Keratinocyte (primary cell): ENCODE data around the gene CYP2E1. TPM values are rescaled to one million over a fixed set of nuclear protein-coding genes. Genes with fewer than 3 reads are reported as not detected.

ENCODE experiments used
- DNase-seq: peaks from one replicate; pipeline ENCODE4 v3.0.0-alpha.2; 2011; ENCODE audit warnings: low read depth, missing footprints, low spot score
- FAIRE-seq: peaks from 2 replicates; lab custom pipeline; 2011; peaks lifted over from hg19 to GRCh38; lab: Jason Lieb, UNC
- H2AFZ ChIP-seq: 2 replicates; pipeline ENCODE4 v1.6.0; 2012; ENCODE audit warnings: low read length, control low read depth, inconsistent platforms; ENCODE audit not compliant: control insufficient read depth
- H3K27ac ChIP-seq: 2 replicates; pipeline ENCODE4 v1.5.1; 2011; ENCODE audit warnings: low read length; ENCODE audit not compliant: control insufficient read depth, insufficient read depth
- H3K27me3 ChIP-seq: 3 replicates; pipeline ENCODE4 v1.6.0; 2011; ENCODE audit warnings: low read length; ENCODE audit not compliant: control insufficient read depth, insufficient read depth; ENCODE audit errors: extremely low read depth
- H3K36me3 ChIP-seq, 2 experiments: 2 replicates in 1 of 2; 3 replicates in 1 of 2; pipeline ENCODE4 v1.5.1; 2011; ENCODE audit warnings: low read length in 2 of 2, mild to moderate bottlenecking in 1 of 2; ENCODE audit not compliant: control insufficient read depth in 2 of 2, insufficient read depth in 2 of 2; ENCODE audit errors: extremely low read depth in 1 of 2
- H3K4me1 ChIP-seq: 3 replicates; pipeline ENCODE4 v1.5.1; 2011; ENCODE audit warnings: low read length; ENCODE audit not compliant: control insufficient read depth, insufficient read depth; ENCODE audit errors: extremely low read depth
- H3K4me2 ChIP-seq: 3 replicates; pipeline ENCODE4 v1.6.0; 2011; ENCODE audit warnings: low read depth, low read length; ENCODE audit not compliant: control insufficient read depth, insufficient read depth; ENCODE audit errors: extremely low read depth
- H3K4me3 ChIP-seq, 3 experiments: fragments of 200-600 bp in 1 of 3; sonication (generic) in 1 of 3; 2 replicates in 2 of 3; 3 replicates in 1 of 3; pipeline ENCODE4 v1.5.1; 2011 to 2016; ENCODE audit warnings: low read length in 3 of 3, mild to moderate bottlenecking in 3 of 3, control low read depth in 2 of 3, inconsistent platforms in 1 of 3, low read depth in 1 of 3, mixed read lengths in 1 of 3, mixed run types in 1 of 3, moderate library complexity in 1 of 3; ENCODE audit not compliant: control insufficient read depth in 2 of 3, insufficient read depth in 2 of 3; ENCODE audit errors: extremely low read depth in 1 of 3
- H3K79me2 ChIP-seq: 2 replicates; pipeline ENCODE4 v1.6.0; 2012; ENCODE audit warnings: low read length; ENCODE audit not compliant: control insufficient read depth, insufficient read depth
- H3K9ac ChIP-seq: 3 replicates; pipeline ENCODE4 v1.6.0; 2011; ENCODE audit warnings: low read length; ENCODE audit not compliant: control insufficient read depth, insufficient read depth; ENCODE audit errors: extremely low read depth
- H3K9me1 ChIP-seq: 3 replicates; pipeline ENCODE4 v1.6.0; 2011; ENCODE audit warnings: low read length; ENCODE audit not compliant: control insufficient read depth, insufficient read depth; ENCODE audit errors: extremely low read depth
- H3K9me3 ChIP-seq: 2 replicates; pipeline ENCODE4 v1.5.1; 2012; ENCODE audit warnings: low read depth, low read length; ENCODE audit not compliant: control insufficient read depth
- H4K20me1 ChIP-seq: 3 replicates; pipeline ENCODE4 v1.6.0; 2011; ENCODE audit warnings: low read length; ENCODE audit not compliant: control insufficient read depth, insufficient read depth; ENCODE audit errors: extremely low read depth
- CTCF ChIP-seq, 3 experiments: IDR thresholded peaks in 1 of 3; conservative IDR thresholded peaks in 1 of 3; optimal IDR thresholded peaks in 1 of 3; 2 replicates in 2 of 3; 3 replicates in 1 of 3; pipeline versions ENCODE3 to v1.5.1; 2011; ENCODE audit warnings: low read length in 3 of 3, mild to moderate bottlenecking in 3 of 3, moderate library complexity in 2 of 3, control low read depth in 1 of 3, inconsistent platforms in 1 of 3; ENCODE audit not compliant: insufficient read depth in 2 of 3; ENCODE audit errors: extremely low read depth in 1 of 3
- EZH2 ChIP-seq: IDR thresholded peaks from one replicate; pipeline ENCODE4 v1.6.1; 2012; ENCODE audit warnings: inconsistent platforms, mild to moderate bottlenecking, low read length, moderate library complexity
- dilution Hi-C: fragments of 300-500 bp; cut with MboI; formaldehyde crosslinking; loops from one replicate; pipeline ENCODE4 v1.7.0; 2020; ENCODE audit warnings: low sequenced_read_pairs; ENCODE audit not compliant: extremely low pct_ligation_motif_present
- polyA plus RNA-seq, 5 experiments: library from polyadenylated mRNA; depleted of rRNA in 3 of 5; stranded (reverse) in 3 of 5; stranded (forward) in 1 of 5; unstranded in 1 of 5; fragments of >200 nt; gene quantifications; 1 replicate in 1 of 5; 2 replicates in 3 of 5; 3 replicates in 1 of 5; pipeline versions ENCODE4 v1.2.1 to v1.2.3, GENCODE V29; 2011 to 2012; ENCODE audit warnings: missing spikeins in 2 of 5, low read depth in 1 of 5, low replicate concordance in 1 of 5

CYP2E1 gene
- polyA plus RNA-seq, 1 donor (not counting 4 experiments of a cell fraction or from before 2014, with no cell fraction given): 0.77 TPM

DNA sequence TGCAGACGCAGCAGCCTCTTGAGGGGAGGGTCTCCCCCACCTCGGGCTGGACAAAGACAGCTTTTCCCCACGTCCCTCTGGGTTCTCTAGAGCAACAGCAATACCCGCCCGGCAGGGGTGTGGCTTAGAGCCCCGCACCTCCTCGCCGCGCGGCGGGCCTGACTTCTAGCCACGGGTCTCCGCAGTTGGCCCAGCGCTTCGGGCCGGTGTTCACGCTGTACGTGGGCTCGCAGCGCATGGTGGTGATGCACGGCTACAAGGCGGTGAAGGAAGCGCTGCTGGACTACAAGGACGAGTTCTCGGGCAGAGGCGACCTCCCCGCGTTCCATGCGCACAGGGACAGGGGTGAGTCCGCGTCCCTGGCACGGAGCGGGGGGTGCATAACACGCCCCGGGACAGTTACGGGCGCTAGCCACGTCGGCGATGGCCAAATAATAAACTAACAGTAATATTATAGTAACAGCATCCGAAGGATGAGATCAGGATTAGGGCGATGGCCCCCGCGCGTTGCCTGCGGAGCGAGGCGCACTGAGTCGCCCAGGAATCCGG is 1.2 kb downstream of the CYP2E1 start:
- Histone ChIP-seq H3K9ac (no peak overlapping the region), H3K79me2 (no peaks in the 10 kb centered on the region), H3K27ac (no peak overlapping the region), H2AFZ (no peak overlapping the region), H3K9me1 (no peaks in the 10 kb centered on the region), H3K36me3 (no peaks in the 10 kb centered on the region), H3K27me3 (peaks cover 49% of the 10 kb centered on the region), H3K4me1 (no peaks in the 10 kb centered on the region), H3K4me3 (peak overlapping the region in 1 of 3 experiments; percentile 36), H3K9me3 (no peaks in the 10 kb centered on the region), H4K20me1 (no peaks in the 10 kb centered on the region), H3K4me2 (peak overlapping the region; percentile 51)
- dilution Hi-C loops: no loop called here
- TF ChIP-seq CTCF (optimal IDR thresholded peaks at IDR 0.05 in 1 of 3, IDR thresholded peaks at IDR 0.05 in 1 of 3, conservative IDR thresholded peaks at IDR 0.05 in 1 of 3; ENCODE audit: extremely low read depth in 1 of 3, insufficient read depth in 2 of 3, low read length in 3 of 3) (no peak), EZH2 (peak; percentile 46)
- DNase-seq (no peak), FAIRE-seq (no peak)

DNA sequence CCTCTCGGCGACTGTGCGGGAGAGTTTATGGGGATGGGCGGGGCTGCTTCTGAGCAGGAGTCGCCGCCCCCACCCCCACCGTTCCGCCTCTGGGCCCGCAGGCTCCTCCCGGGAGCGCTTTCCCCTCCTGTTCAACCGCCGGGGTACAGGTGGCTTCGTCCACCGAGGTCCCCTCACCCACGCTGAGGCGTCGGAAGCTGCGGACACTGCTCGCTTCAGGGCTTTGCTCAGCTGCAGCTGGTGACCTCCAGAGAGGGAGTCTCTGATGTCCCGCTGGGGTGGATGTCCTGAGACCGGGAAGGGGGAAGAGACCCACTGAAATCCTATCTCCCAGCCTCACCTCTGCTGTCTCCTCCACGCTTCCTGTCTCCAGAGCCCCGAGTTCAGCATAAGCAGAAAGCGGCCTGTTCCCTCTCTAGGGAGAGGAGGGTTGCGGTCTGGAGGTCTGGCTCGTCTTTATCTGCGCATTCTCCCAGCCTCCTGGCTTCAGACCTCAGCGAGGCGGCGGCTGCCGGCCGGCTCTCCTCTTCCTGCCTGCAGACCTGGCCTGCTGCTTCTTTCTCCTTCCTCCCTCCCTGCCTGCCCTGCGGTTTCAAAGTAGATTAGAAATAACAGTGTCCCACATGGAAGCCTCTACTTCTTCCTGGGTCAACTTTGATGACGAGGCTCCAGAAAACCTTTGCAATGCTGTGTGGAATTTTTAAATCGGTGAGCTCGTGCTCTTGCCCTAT is 1.8 kb downstream of the CYP2E1 start:
- H3K9me3 ChIP-seq: no peaks in the 10 kb centered on the region
- H2AFZ ChIP-seq: no peak overlapping the region
- H3K79me2 ChIP-seq: no peaks in the 10 kb centered on the region
- H3K4me1 ChIP-seq: no peaks in the 10 kb centered on the region
- FAIRE-seq: no peak
- H3K9me1 ChIP-seq: no peaks in the 10 kb centered on the region
- no peaks in the 10 kb centered on the region for H3K36me3 ChIP-seq
- no peaks in the 10 kb centered on the region for H4K20me1 ChIP-seq
- H3K9ac ChIP-seq: no peak overlapping the region
- H3K27ac ChIP-seq: no peak overlapping the region
- peak overlapping the region; percentile 51 for H3K4me2 ChIP-seq
- dilution Hi-C loops: no loop called here
- no peak for DNase-seq
- H3K4me3 ChIP-seq: peak overlapping the region in 2 of 3 experiments; percentile 34 to 36
- peaks cover 49% of the 10 kb centered on the region for H3K27me3 ChIP-seq
- no peak for TF ChIP-seq CTCF (optimal IDR thresholded peaks at IDR 0.05 in 1 of 3, IDR thresholded peaks at IDR 0.05 in 1 of 3, conservative IDR thresholded peaks at IDR 0.05 in 1 of 3; ENCODE audit: extremely low read depth in 1 of 3, insufficient read depth in 2 of 3, low read length in 3 of 3)
- TF ChIP-seq EZH2: peak; percentile 76
